IMR-90 (cell line): ENCODE data around the gene STAG1. TPM values are rescaled to one million over a fixed set of nuclear protein-coding genes. Genes with fewer than 3 reads are reported as not detected.
A peak's percentile ranks its signal among the peaks of the same experiment; 100 is the strongest.

Source experiments
- ATAC-seq: fragments of 200-7000 bp; cut with Tn5 transposase; 2 replicates; pipeline ENCODE4 v1.9.1; 2020; ENCODE audit warnings: low read depth, mild to moderate bottlenecking, moderate library complexity
- BruUV-seq: library from RNA; stranded (reverse); fragments of 400-500 nt; replicated peaks from 2 replicates; lab custom pipeline; 2021; lab: Mats Ljungman, UMichigan
- CTCF ChIA-PET: fragments of 300-600 bp; formaldehyde crosslinking; extraction: SDS; loops from one replicate; lab custom pipeline; 2021; ENCODE audit warnings: antibody characterized with exemption; lab: Yijun Ruan, JAX
- POLR2A ChIA-PET: fragments of 300-600 bp; sonication (Branson Sonifier 250); formaldehyde crosslinking; loops from one replicate; lab custom pipeline; 2022; ENCODE audit warnings: antibody characterized with exemption; ENCODE audit not compliant: unreplicated experiment; lab: Charles Lee
- DNase-seq: peaks from one replicate; pipeline ENCODE4 v3.0.0; 2013
- H2AFZ ChIP-seq: replicated peaks from 2 replicates; pipeline ENCODE3; 2013; ENCODE audit warnings: low read length, mild to moderate bottlenecking; ENCODE audit not compliant: poor library complexity
- H2AK5ac ChIP-seq: 2 replicates; pipeline ENCODE4 v1.6.1; 2013; ENCODE audit warnings: low read depth, low read length, inconsistent platforms
- H2AK9ac ChIP-seq: replicated peaks from 2 replicates; pipeline ENCODE3; 2013; ENCODE audit warnings: mild to moderate bottlenecking, low read depth, low read length, moderate library complexity; ENCODE audit not compliant: poor library complexity
- H2BK120ac ChIP-seq: 2 replicates; pipeline ENCODE4 v1.6.1; 2013; ENCODE audit warnings: low read depth, low read length, inconsistent platforms
- H2BK15ac ChIP-seq: 3 replicates; pipeline ENCODE4 v1.6.1; 2013; ENCODE audit warnings: low read depth, low read length, inconsistent platforms
- H2BK20ac ChIP-seq: 2 replicates; pipeline ENCODE4 v1.6.1; 2013; ENCODE audit warnings: low read depth, mild to moderate bottlenecking, inconsistent platforms, low read length, moderate library complexity
- H2BK5ac ChIP-seq: 2 replicates; pipeline ENCODE4 v1.6.1; 2013; ENCODE audit warnings: mild to moderate bottlenecking, low read depth, low read length, inconsistent platforms; ENCODE audit not compliant: poor library complexity, severe bottlenecking
- H3K14ac ChIP-seq: replicated peaks from 2 replicates; pipeline ENCODE4 v1.6.1; 2013; ENCODE audit warnings: low read depth, low read length, inconsistent platforms
- H3K18ac ChIP-seq: 2 replicates; pipeline ENCODE4 v1.6.1; 2013; ENCODE audit warnings: low read depth, low read length, control low read depth
- H3K23ac ChIP-seq: 2 replicates; pipeline ENCODE4 v1.6.1; 2013; ENCODE audit warnings: low read depth, low read length, inconsistent platforms
- H3K27ac ChIP-seq: 2 replicates; pipeline ENCODE4 v1.5.1; 2013; ENCODE audit warnings: mild to moderate bottlenecking, control low read depth, low read length; ENCODE audit not compliant: insufficient read depth
- H3K27me3 ChIP-seq: 2 replicates; pipeline ENCODE4 v1.6.1; 2013; ENCODE audit warnings: low read length; ENCODE audit not compliant: control insufficient read depth, insufficient read depth
- H3K36me3 ChIP-seq: 2 replicates; pipeline ENCODE4 v1.6.1; 2013; ENCODE audit warnings: low read length, mixed read lengths; ENCODE audit not compliant: control insufficient read depth, insufficient read depth
- H3K4ac ChIP-seq: 2 replicates; pipeline ENCODE4 v1.6.1; 2013; ENCODE audit warnings: low read depth, low read length, inconsistent platforms
- H3K4me1 ChIP-seq: 2 replicates; pipeline ENCODE4 v1.6.1; 2013; ENCODE audit warnings: low read length, mixed read lengths; ENCODE audit not compliant: control insufficient read depth, insufficient read depth
- H3K4me2 ChIP-seq: 2 replicates; pipeline ENCODE4 v1.6.1; 2013; ENCODE audit warnings: low read depth, mild to moderate bottlenecking, control low read depth, low read length, moderate library complexity
- H3K4me3 ChIP-seq: 2 replicates; pipeline ENCODE4 v1.5.1; 2013; ENCODE audit warnings: low read depth, mild to moderate bottlenecking, control low read depth, low read length, moderate library complexity; ENCODE audit not compliant: insufficient read depth
- H3K56ac ChIP-seq: 2 replicates; pipeline ENCODE4 v1.6.1; 2013; ENCODE audit warnings: low read length, inconsistent platforms; ENCODE audit not compliant: insufficient read depth; ENCODE audit errors: extremely low read depth
- H3K79me1 ChIP-seq, 2 experiments: 2 replicates each; pipeline ENCODE4 v1.6.1; 2013; ENCODE audit warnings: low read length in 2 of 2, inconsistent platforms in 1 of 2, low read depth in 1 of 2
- H3K9ac ChIP-seq: 2 replicates; pipeline ENCODE4 v1.6.1; 2013; ENCODE audit warnings: low read depth, low read length, control low read depth
- H3K9me1 ChIP-seq: 2 replicates; pipeline ENCODE4 v1.6.1; 2013; ENCODE audit warnings: low read length, inconsistent platforms; ENCODE audit not compliant: insufficient read depth
- H3K9me3 ChIP-seq: 2 replicates; pipeline ENCODE4 v1.6.1; 2013; ENCODE audit warnings: low read length; ENCODE audit not compliant: control insufficient read depth, insufficient read depth
- H4K20me1 ChIP-seq: 2 replicates; pipeline ENCODE4 v1.6.1; 2013; ENCODE audit warnings: low read length, inconsistent platforms; ENCODE audit not compliant: insufficient read depth
- H4K5ac ChIP-seq: 2 replicates; pipeline ENCODE4 v1.6.1; 2013; ENCODE audit warnings: mild to moderate bottlenecking, low read depth, low read length, control low read depth
- H4K8ac ChIP-seq, 2 experiments: 2 replicates each; pipeline ENCODE4 v1.6.1; 2013; ENCODE audit warnings: low read depth in 2 of 2, low read length in 2 of 2, control low read depth in 1 of 2, inconsistent platforms in 1 of 2
- H4K91ac ChIP-seq: 2 replicates; pipeline ENCODE4 v1.6.1; 2013; ENCODE audit warnings: low read depth, low read length, inconsistent platforms; ENCODE audit not compliant: insufficient read depth
- BHLHE40 ChIP-seq: fragments of 150-350 bp; IDR thresholded peaks from 2 replicates; pipeline ENCODE4 v1.6.1; 2016; ENCODE audit warnings: mild to moderate bottlenecking, low read depth, low read length
- CTCF ChIP-seq: conservative IDR thresholded peaks from 2 replicates; pipeline ENCODE4 v1.5.1; 2012; ENCODE audit warnings: mild to moderate bottlenecking, low read depth, low read length, improper control_type of control experiment
- WGBS, 2 experiments: methylation state at CpG; one replicate each; pipeline versions ENCODE4 v1.1.5 to v1.1.7; 2013; ENCODE audit warnings: missing lambda C conversion rate in 2 of 2; ENCODE audit not compliant: insufficient read length in 1 of 2; ENCODE audit errors: extremely low coverage in 2 of 2; 5-methylcytosine and 5-hydroxymethylcytosine counted together
- dilution Hi-C: fragments of 300-500 bp; cut with HindIII; formaldehyde crosslinking; loops from one replicate; pipeline ENCODE4 v1.14.3; 2018; ENCODE audit warnings: low sequenced_read_pairs; ENCODE audit not compliant: unreplicated experiment
- in situ Hi-C: fragments of 300-500 bp; cut with MboI; formaldehyde crosslinking; loops from 3 replicates; pipeline ENCODE4 v1.14.3; 2019; ENCODE audit warnings: low sequenced_read_pairs, inconsistent platforms, mixed read lengths
- intact Hi-C: fragments of 100-400 bp; cut with micrococcal nuclease; formaldehyde crosslinking; loops from 2 replicates; pipeline ENCODE4 v1.10.0; 2022
- polyA plus RNA-seq, 3 experiments: library from polyadenylated mRNA; depleted of rRNA; stranded (reverse); fragments of >200 nt; gene quantifications; 2 replicates each; pipeline ENCODE4 v1.2.3, GENCODE V29; 2012; ENCODE audit warnings: low replicate concordance in 1 of 3
- total RNA-seq: library from RNA; depleted of rRNA; stranded (reverse); fragments of >200 nt; gene quantifications from 2 replicates; pipeline ENCODE4 v1.2.3, GENCODE V29; 2012

Gene STAG1
- total and polyA plus RNA-seq, 2 of the 4 experiments (the other 2 are of a cell fraction), result 9.6 to 32.3 TPM

DNA sequence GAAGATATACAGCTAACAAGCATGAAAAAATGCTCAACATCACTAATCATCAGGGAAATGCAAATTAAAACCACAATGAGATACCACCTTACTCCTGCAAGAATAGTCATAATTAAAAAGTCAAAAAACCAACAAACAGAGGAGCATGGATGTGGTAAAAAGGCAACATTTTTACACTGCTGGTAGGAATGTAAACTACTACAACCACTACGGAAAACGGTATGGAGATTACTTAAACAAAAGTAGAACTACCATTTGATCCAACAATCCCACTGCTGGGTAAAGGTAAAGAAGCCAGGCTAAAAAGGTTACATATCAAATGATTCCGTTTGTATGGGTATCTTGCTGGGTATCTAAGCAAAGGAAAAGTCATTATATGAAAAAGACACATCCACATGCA lies 53.8 kb downstream of the STAG1 start:
- POLR2A ChIA-PET, result no interaction called here

More for the DNA sequence above, 53.8 kb downstream of the STAG1 start:
- whole genome bisulfite sequencing, 2 experiments, result no CpG with 5 or more reads among the region's 3 CpGs
- no peaks in the 10 kb centered on the region for H3K27me3 ChIP-seq
- H3K9ac ChIP-seq, result no peak overlapping the region
- H3K4me2 ChIP-seq, result no peak overlapping the region
- H2AK9ac ChIP-seq, result no peak overlapping the region
- H3K23ac ChIP-seq, result no peak overlapping the region
- ATAC-seq, result no peak
- no peaks in the 10 kb centered on the region for H3K9me3 ChIP-seq
- no peak overlapping the region for H2BK120ac ChIP-seq
- no peak overlapping the region for H4K91ac ChIP-seq
- no peak overlapping the region for H4K5ac ChIP-seq
- peaks cover 41 to 72% of the 10 kb centered on the region in 2 experiments for H3K79me1 ChIP-seq
- H2AK5ac ChIP-seq, result no peak overlapping the region
- peaks cover 2% of the 10 kb centered on the region; the same call in 1 of the 2 replicates for H3K4me1 ChIP-seq
- dilution Hi-C loops, result no loop called here
- no peak for DNase-seq
- H3K9me1 ChIP-seq, result peaks cover 6% of the 10 kb centered on the region; the same call in 1 of the 2 replicates
- peak overlapping the region; percentile 30; the same call in 1 of the 2 replicates for H3K4ac ChIP-seq
- no peak overlapping the region for H4K8ac ChIP-seq
- peak overlapping the region; percentile 40 for H2BK5ac ChIP-seq
- CTCF ChIA-PET, result interaction anchor here (0.7 kb wide), 1 partner anchor 348 kb away, joined by 6 read pairs; no protein-coding TSS in a partner anchor
- H3K4me3 ChIP-seq, result no peak overlapping the region
- no peak overlapping the region for H3K56ac ChIP-seq
- H3K36me3 ChIP-seq, result no peaks in the 10 kb centered on the region
- no peak overlapping the region for H2BK15ac ChIP-seq
- peak overlapping the region; percentile 33; the same call in 1 of the 2 replicates for H2BK20ac ChIP-seq
- no TSS peak for BruUV-seq
- in situ Hi-C loops, result no loop called here
- intact Hi-C loops, result no loop called here
- H2AFZ ChIP-seq, result no peak overlapping the region
- H3K14ac ChIP-seq, result 0 out of 2 replicates have a peak overlapping the region, but pooled peaks have one; percentile 2
- H3K18ac ChIP-seq, result no peak overlapping the region
- H4K20me1 ChIP-seq, result peaks cover 12% of the 10 kb centered on the region; the same call in 1 of the 2 replicates
- H3K27ac ChIP-seq, result no peak overlapping the region
- no peak for TF ChIP-seq BHLHE40
- TF ChIP-seq CTCF, result peak; percentile 14; the same call in 1 of the 2 replicates
